ENCODE results near the gene TUBB3. TPM values are rescaled to one million over a fixed set of nuclear protein-coding genes. Genes with fewer than 3 reads are reported as not detected.
A peak's percentile ranks its signal among the peaks of the same experiment; 100 is the strongest.

Gene TUBB3
- total RNA-seq, 1 experiment from 2014 or later: 159 TPM

DNA sequence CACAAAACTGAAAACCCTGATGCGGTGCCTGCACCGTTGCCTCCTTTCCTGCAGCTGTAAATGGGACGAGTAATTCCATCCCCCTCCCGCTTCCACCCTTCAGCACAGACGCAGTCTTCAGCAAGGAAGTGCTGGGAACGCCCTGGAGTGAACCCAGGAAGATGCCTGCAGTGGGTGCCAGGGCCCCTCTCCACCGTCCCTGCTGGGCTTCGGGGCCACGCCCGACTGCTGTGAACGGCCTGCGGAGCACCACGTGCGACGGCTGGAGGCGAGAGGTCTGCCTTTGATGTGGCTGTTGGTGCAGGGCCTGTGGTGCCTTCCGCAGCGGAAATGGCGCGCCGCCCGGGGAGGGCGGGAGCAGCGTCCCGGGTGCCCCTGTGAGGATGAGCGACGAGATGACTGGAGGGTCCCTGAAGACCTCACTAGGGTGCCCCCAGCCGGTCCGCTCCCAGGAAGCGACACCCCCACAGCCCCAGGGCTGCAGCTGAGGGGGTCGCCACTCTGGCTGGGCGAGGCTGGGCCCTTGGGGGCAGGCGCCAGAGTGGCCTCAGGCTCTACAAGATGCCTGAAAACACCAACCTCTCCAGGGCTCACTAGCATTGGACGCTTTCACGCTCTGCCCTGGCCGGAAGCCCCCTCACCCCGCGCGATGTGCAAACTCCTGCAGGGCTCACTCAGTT is 5.2 kb upstream of the TUBB3 start:
- POLR2A ChIA-PET (ENCODE audit: unreplicated experiment): interaction anchor here (0.6 kb wide), 1 partner anchor 58 kb away, joined by 4 read pairs; no protein-coding TSS in a partner anchor
- H2AFZ ChIP-seq (ENCODE audit: low read length): peak overlapping the region; percentile 83
- BruUV-seq (replicated peaks): no TSS peak

DNA sequence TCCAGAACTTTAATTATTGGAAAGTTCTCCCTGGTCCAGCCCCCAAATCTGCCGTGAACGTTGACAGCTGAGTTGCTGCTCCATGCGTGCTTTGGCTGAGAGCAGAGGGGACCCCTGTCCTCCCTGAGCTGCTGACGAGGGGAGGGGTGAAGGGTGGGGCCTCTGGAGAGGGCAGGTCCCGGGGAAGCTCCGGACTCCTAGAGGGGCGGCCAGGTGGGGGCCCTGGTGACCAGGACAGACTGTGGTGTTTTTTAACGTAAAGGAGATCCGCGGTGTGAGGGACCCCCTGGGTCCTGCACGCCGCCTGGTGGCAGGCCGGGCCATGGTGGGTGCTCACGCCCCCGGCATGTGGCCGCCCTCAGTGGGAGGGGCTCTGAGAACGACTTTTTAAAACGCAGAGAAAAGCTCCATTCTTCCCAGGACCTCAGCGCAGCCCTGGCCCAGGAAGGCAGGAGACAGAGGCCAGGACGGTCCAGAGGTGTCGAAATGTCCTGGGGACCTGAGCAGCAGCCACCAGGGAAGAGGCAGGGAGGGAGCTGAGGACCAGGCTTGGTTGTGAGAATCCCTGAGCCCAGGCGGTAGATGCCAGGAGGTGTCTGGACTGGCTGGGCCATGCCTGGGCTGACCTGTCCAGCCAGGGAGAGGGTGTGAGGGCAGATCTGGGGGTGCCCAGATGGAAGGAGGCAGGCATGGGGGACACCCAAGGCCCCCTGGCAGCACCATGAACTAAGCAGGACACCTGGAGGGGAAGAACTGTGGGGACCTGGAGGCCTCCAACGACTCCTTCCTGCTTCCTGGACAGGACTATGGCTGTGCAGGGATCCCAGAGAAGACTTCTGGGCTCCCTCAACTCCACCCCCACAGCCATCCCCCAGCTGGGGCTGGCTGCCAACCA is 4.4 kb upstream of the TUBB3 start, which contains the start of gene MC1R:
Gene MC1R (plus strand): TSS at position 410 of the 895 bp plus-strand sequence. CDS start 397 bp downstream, at position 807.
- Histone ChIP-seq H3K79me2 (ENCODE audit: low read length) (0 out of 2 replicates have a peak, but pooled peaks cover 3% of the 10 kb centered on the region), H3F3A (ENCODE audit: low read length, unreplicated experiment) (no peaks in the 10 kb centered on the region), H3K4me3 (ENCODE audit: low read length) (peak within 1 kb of the TSS; percentile 51), H4K20me1 (ENCODE audit: low read length) (peaks cover 2% of the 10 kb centered on the region; the same call in 1 of the 2 replicates), H3K27me3 (ENCODE audit: low read length) (no peaks in the 10 kb centered on the region), H3K36me3 (ENCODE audit: low read depth, low read length) (no peaks in the 10 kb centered on the region), H3K9ac (ENCODE audit: low read length) (peak within 1 kb of the TSS; percentile 40), H3K4me1 (ENCODE audit: insufficient read depth, low read length) (peaks cover 30% of the 10 kb centered on the region), H3K4me2 (ENCODE audit: low read length) (peak within 1 kb of the TSS; percentile 87), H3K9me2 (replicated peaks; ENCODE audit: low read length) (no peaks in the 10 kb centered on the region), H3K9me3 (ENCODE audit: low read length) (no peaks in the 10 kb centered on the region), H2AFZ (ENCODE audit: low read length) (peak within 1 kb of the TSS; percentile 83), H3K27ac (ENCODE audit: low read length) (peak within 1 kb of the TSS; percentile 46; the same call in 1 of the 2 replicates)
- POLR2A ChIA-PET (ENCODE audit: unreplicated experiment): interaction anchor here (0.6 kb wide), 1 partner anchor 59 kb away, joined by 4 read pairs; no protein-coding TSS in a partner anchor
- no peak for ATAC-seq
- no peak for DNase-seq
- intact Hi-C loops (cut with micrococcal nuclease): no loop called here
- TF ChIP-seq EZH2phosphoT487 (IDR thresholded peaks at IDR 0.05; ENCODE audit: borderline replicate concordance, low read length): no peak
- TF ChIP-seq EZH2 (IDR thresholded peaks at IDR 0.05; ENCODE audit: low read length, unreplicated experiment): no peak
- TF ChIP-seq, protein P1, sequence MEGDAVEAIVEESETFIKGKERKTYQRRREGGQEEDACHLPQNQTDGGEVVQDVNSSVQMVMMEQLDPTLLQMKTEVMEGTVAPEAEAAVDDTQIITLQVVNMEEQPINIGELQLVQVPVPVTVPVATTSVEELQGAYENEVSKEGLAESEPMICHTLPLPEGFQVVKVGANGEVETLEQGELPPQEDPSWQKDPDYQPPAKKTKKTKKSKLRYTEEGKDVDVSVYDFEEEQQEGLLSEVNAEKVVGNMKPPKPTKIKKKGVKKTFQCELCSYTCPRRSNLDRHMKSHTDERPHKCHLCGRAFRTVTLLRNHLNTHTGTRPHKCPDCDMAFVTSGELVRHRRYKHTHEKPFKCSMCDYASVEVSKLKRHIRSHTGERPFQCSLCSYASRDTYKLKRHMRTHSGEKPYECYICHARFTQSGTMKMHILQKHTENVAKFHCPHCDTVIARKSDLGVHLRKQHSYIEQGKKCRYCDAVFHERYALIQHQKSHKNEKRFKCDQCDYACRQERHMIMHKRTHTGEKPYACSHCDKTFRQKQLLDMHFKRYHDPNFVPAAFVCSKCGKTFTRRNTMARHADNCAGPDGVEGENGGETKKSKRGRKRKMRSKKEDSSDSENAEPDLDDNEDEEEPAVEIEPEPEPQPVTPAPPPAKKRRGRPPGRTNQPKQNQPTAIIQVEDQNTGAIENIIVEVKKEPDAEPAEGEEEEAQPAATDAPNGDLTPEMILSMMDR (conservative IDR thresholded peaks at IDR 0.05; ENCODE audit: low read depth, low read length): peak; percentile 21; the same call in 1 of the 2 replicates
- CTCF ChIA-PET: no interaction called here
- no TSS peak for BruUV-seq (replicated peaks)

More for the DNA sequence above, 5.2 kb upstream of the TUBB3 start:
- peak overlapping the region; percentile 51 for H3K4me3 ChIP-seq (ENCODE audit: low read length)
- H3K9me2 ChIP-seq (replicated peaks; ENCODE audit: low read length): no peaks in the 10 kb centered on the region
- DNase-seq (peak; percentile 63), ATAC-seq (peak; percentile 42)
- TF ChIP-seq EZH2phosphoT487 (IDR thresholded peaks at IDR 0.05; ENCODE audit: borderline replicate concordance, low read length): peak; percentile 74
- TF ChIP-seq, protein P1 (conservative IDR thresholded peaks at IDR 0.05; ENCODE audit: low read depth, low read length): no peak
- H3K9me3 ChIP-seq (ENCODE audit: low read length): no peaks in the 10 kb centered on the region
- H3K4me1 ChIP-seq (ENCODE audit: insufficient read depth, low read length): peaks cover 30% of the 10 kb centered on the region
- no peaks in the 10 kb centered on the region for H3K79me2 ChIP-seq (ENCODE audit: low read length)
- intact Hi-C loops (cut with micrococcal nuclease): no loop called here
- H3K36me3 ChIP-seq (ENCODE audit: low read depth, low read length): no peaks in the 10 kb centered on the region
- CTCF ChIA-PET: no interaction called here
- H4K20me1 ChIP-seq (ENCODE audit: low read length): no peaks in the 10 kb centered on the region
- peak overlapping the region; percentile 87 for H3K4me2 ChIP-seq (ENCODE audit: low read length)
- H3F3A ChIP-seq (ENCODE audit: low read length, unreplicated experiment): no peaks in the 10 kb centered on the region
- H3K9ac ChIP-seq (ENCODE audit: low read length): peak overlapping the region; percentile 40
- H3K27ac ChIP-seq (ENCODE audit: low read length): peak overlapping the region; percentile 46; the same call in 1 of the 2 replicates
- no peaks in the 10 kb centered on the region for H3K27me3 ChIP-seq (ENCODE audit: low read length)
